Mesendoderm (in vitro differentiated cells): Measurements from ENCODE around the gene KRT3.

ENCODE experiments used
- DNase-seq: peaks from one replicate; pipeline ENCODE4 v3.0.0; 2013
- H2AK5ac ChIP-seq: 2 replicates; pipeline ENCODE4 v1.6.1; 2013; ENCODE audit warnings: low read length, inconsistent platforms
- H2BK120ac ChIP-seq: 2 replicates; pipeline ENCODE4 v1.6.1; 2013; ENCODE audit warnings: low read depth, mild to moderate bottlenecking, low read length, moderate library complexity, mixed read lengths
- H2BK15ac ChIP-seq: replicated peaks from 2 replicates; pipeline ENCODE4 v1.6.1; 2013; ENCODE audit warnings: low read depth, mild to moderate bottlenecking, moderate library complexity
- H2BK5ac ChIP-seq: 2 replicates; pipeline ENCODE4 v1.6.1; 2013; ENCODE audit warnings: low read length, inconsistent platforms
- H3K18ac ChIP-seq: 2 replicates; pipeline ENCODE4 v1.6.1; 2013; ENCODE audit warnings: mild to moderate bottlenecking, low read length, mixed read lengths
- H3K23ac ChIP-seq: one replicate; pipeline ENCODE4 v1.6.1; 2013; ENCODE audit warnings: low read length
- H3K27ac ChIP-seq: 2 replicates; pipeline ENCODE4 v1.5.1; 2013; ENCODE audit warnings: low read depth, mild to moderate bottlenecking, inconsistent platforms, low read length, moderate library complexity
- H3K27me3 ChIP-seq: 2 replicates; pipeline ENCODE4 v1.6.1; 2013; ENCODE audit warnings: low read length, control low read depth, mild to moderate bottlenecking, inconsistent platforms; ENCODE audit not compliant: insufficient read depth, poor library complexity
- H3K36me3 ChIP-seq: 2 replicates; pipeline ENCODE4 v1.6.1; 2013; ENCODE audit warnings: low read length, inconsistent platforms; ENCODE audit not compliant: control insufficient read depth, insufficient read depth
- H3K4ac ChIP-seq: one replicate; pipeline ENCODE4 v1.6.1; 2013; ENCODE audit warnings: low read depth, mild to moderate bottlenecking, low read length, moderate library complexity
- H3K4me1 ChIP-seq: 2 replicates; pipeline ENCODE4 v1.6.1; 2013; ENCODE audit warnings: low read depth, low read length, inconsistent platforms; ENCODE audit not compliant: control insufficient read depth
- H3K4me2 ChIP-seq: 2 replicates; pipeline ENCODE4 v1.6.1; 2013; ENCODE audit warnings: low read length
- H3K4me3 ChIP-seq: 2 replicates; pipeline ENCODE4 v1.5.1; 2013; ENCODE audit warnings: mild to moderate bottlenecking, low read length
- H3K56ac ChIP-seq: one replicate; pipeline ENCODE4 v1.6.1; 2013; ENCODE audit warnings: low read length
- H3K79me1 ChIP-seq: 2 replicates; pipeline ENCODE4 v1.6.1; 2013; ENCODE audit warnings: low read length, inconsistent platforms
- H3K79me2 ChIP-seq: 2 replicates; pipeline ENCODE4 v1.6.1; 2013; ENCODE audit warnings: mild to moderate bottlenecking, low read length; ENCODE audit not compliant: control insufficient read depth, insufficient read depth
- H3K9ac ChIP-seq: 2 replicates; pipeline ENCODE4 v1.6.1; 2013; ENCODE audit warnings: low read length, inconsistent platforms
- H4K5ac ChIP-seq: one replicate; pipeline ENCODE4 v1.6.1; 2013; ENCODE audit warnings: low read length
- H4K8ac ChIP-seq: one replicate; pipeline ENCODE4 v1.6.1; 2013; ENCODE audit warnings: low read depth, mild to moderate bottlenecking, control low read depth, low read length, moderate library complexity
- WGBS: extraction: QIAGEN DNeasy Blood & Tissue Kit; methylation state at CpG from one replicate; pipeline ENCODE4 v1.1.7; 2013; ENCODE audit warnings: low lambda C conversion rate, missing lambda C conversion rate; ENCODE audit not compliant: insufficient coverage; ENCODE audit errors: extremely low coverage; 5-methylcytosine and 5-hydroxymethylcytosine counted together

KRT3 gene

GRCh38 chr12:52742822-52743457, 53.0 kb downstream of the KRT3 start:
- Histone ChIP-seq H3K36me3 (no peaks in the 10 kb centered on the region), H4K8ac (no peak overlapping the region), H3K27ac (no peak overlapping the region), H3K4me2 (no peak overlapping the region), H4K5ac (no peak overlapping the region), H3K4me3 (no peak overlapping the region), H3K27me3 (no peaks in the 10 kb centered on the region), H3K23ac (no peak overlapping the region), H3K4ac (no peak overlapping the region), H3K18ac (no peak overlapping the region), H3K79me2 (no peaks in the 10 kb centered on the region), H3K4me1 (no peaks in the 10 kb centered on the region), H3K79me1 (no peaks in the 10 kb centered on the region), H2AK5ac (no peak overlapping the region), H2BK5ac (no peak overlapping the region), H2BK15ac (no peak overlapping the region), H3K9ac (no peak overlapping the region), H2BK120ac (no peak overlapping the region), H3K56ac (no peak overlapping the region)
- DNase-seq = no peak
- WGBS = no CpG with 5 or more reads among the region's 3 CpGs

- H3K56ac ChIP-seq = no peak overlapping the region
- no peak overlapping the region for H3K27ac ChIP-seq
- H3K4me2 ChIP-seq = no peak overlapping the region
- H2BK5ac ChIP-seq = no peak overlapping the region
- no peaks in the 10 kb centered on the region for H3K79me2 ChIP-seq
- H3K36me3 ChIP-seq = no peaks in the 10 kb centered on the region
- no peak overlapping the region for H2BK15ac ChIP-seq
- no peak overlapping the region for H2BK120ac ChIP-seq
- no peak overlapping the region for H4K8ac ChIP-seq
- no peaks in the 10 kb centered on the region for H3K4me1 ChIP-seq
- no peak overlapping the region for H3K23ac ChIP-seq
- no peak for DNase-seq
- H4K5ac ChIP-seq = no peak overlapping the region
- no peak overlapping the region for H3K4me3 ChIP-seq
- H3K27me3 ChIP-seq = no peaks in the 10 kb centered on the region
- H3K18ac ChIP-seq = no peak overlapping the region
- WGBS = no CpG with 5 or more reads among the region's 7 CpGs
- no peak overlapping the region for H3K9ac ChIP-seq
- no peak overlapping the region for H3K4ac ChIP-seq
- no peak overlapping the region for H2AK5ac ChIP-seq
- H3K79me1 ChIP-seq = no peaks in the 10 kb centered on the region
Measured at GRCh38 chr12:52742196-52742580, 53.7 kb downstream of the KRT3 start.

GRCh38 chr12:52741375-52742195, 54.3 kb downstream of the KRT3 start:
- Histone ChIP-seq H3K79me1 (no peaks in the 10 kb centered on the region), H3K4ac (no peak overlapping the region), H3K4me2 (no peak overlapping the region), H4K8ac (no peak overlapping the region), H3K4me1 (no peaks in the 10 kb centered on the region), H3K18ac (no peak overlapping the region), H3K27me3 (no peaks in the 10 kb centered on the region), H2BK15ac (no peak overlapping the region), H3K56ac (no peak overlapping the region), H2BK120ac (no peak overlapping the region), H4K5ac (no peak overlapping the region), H3K4me3 (no peak overlapping the region), H3K27ac (no peak overlapping the region), H3K23ac (no peak overlapping the region), H2BK5ac (no peak overlapping the region), H2AK5ac (no peak overlapping the region), H3K36me3 (no peaks in the 10 kb centered on the region), H3K79me2 (no peaks in the 10 kb centered on the region), H3K9ac (no peak overlapping the region)
- WGBS = no CpG with 5 or more reads among the region's 16 CpGs
- DNase-seq = peak; percentile 79

- no peak for DNase-seq
- no peak overlapping the region for H3K9ac ChIP-seq
- H3K4me1 ChIP-seq = no peaks in the 10 kb centered on the region
- H3K27ac ChIP-seq = no peak overlapping the region
- H3K18ac ChIP-seq = no peak overlapping the region
- H2BK120ac ChIP-seq = no peak overlapping the region
- no peaks in the 10 kb centered on the region for H3K27me3 ChIP-seq
- no peak overlapping the region for H2BK5ac ChIP-seq
- H2AK5ac ChIP-seq = no peak overlapping the region
- H4K5ac ChIP-seq = no peak overlapping the region
- no peak overlapping the region for H3K4me3 ChIP-seq
- H3K4me2 ChIP-seq = no peak overlapping the region
- H2BK15ac ChIP-seq = no peak overlapping the region
- H4K8ac ChIP-seq = no peak overlapping the region
- no peaks in the 10 kb centered on the region for H3K79me2 ChIP-seq
- H3K79me1 ChIP-seq = no peaks in the 10 kb centered on the region
- H3K36me3 ChIP-seq = no peaks in the 10 kb centered on the region
- H3K4ac ChIP-seq = no peak overlapping the region
- H3K23ac ChIP-seq = no peak overlapping the region
- H3K56ac ChIP-seq = no peak overlapping the region
Measured at GRCh38 chr12:52740584-52740983, 55.3 kb downstream of the KRT3 start.

- Histone ChIP-seq H3K4me3 (no peak overlapping the region), H2BK5ac (no peak overlapping the region), H3K4me1 (no peaks in the 10 kb centered on the region), H3K36me3 (no peaks in the 10 kb centered on the region), H2BK15ac (no peak overlapping the region), H3K27ac (no peak overlapping the region), H3K79me2 (no peaks in the 10 kb centered on the region), H4K8ac (no peak overlapping the region), H3K27me3 (no peaks in the 10 kb centered on the region), H3K56ac (no peak overlapping the region), H2BK120ac (no peak overlapping the region), H3K9ac (no peak overlapping the region), H3K18ac (no peak overlapping the region), H3K4ac (no peak overlapping the region), H2AK5ac (no peak overlapping the region), H3K23ac (no peak overlapping the region), H3K4me2 (no peak overlapping the region), H3K79me1 (no peaks in the 10 kb centered on the region), H4K5ac (no peak overlapping the region)
- DNase-seq = no peak
Measured at GRCh38 chr12:52739963-52740362, 56.0 kb downstream of the KRT3 start.
